IPS-20b (cell line): ENCODE results near the gene LBP.
"Not testable (repeated sequence)": the region's sequence is repeated elsewhere in the genome, so short reads cannot be mapped to it uniquely, and the experiment has no call there.

Source experiments
- H3K27ac ChIP-seq: one replicate; pipeline ENCODE4 v1.5.1; 2013; ENCODE audit warnings: low read length
- H3K27me3 ChIP-seq: 2 replicates; pipeline ENCODE4 v1.6.1; 2013; ENCODE audit warnings: mild to moderate bottlenecking, low read length, inconsistent platforms; ENCODE audit not compliant: insufficient read depth
- H3K36me3 ChIP-seq: 2 replicates; pipeline ENCODE4 v1.6.1; 2013; ENCODE audit warnings: low read depth, mild to moderate bottlenecking, inconsistent platforms, low read length, moderate library complexity; ENCODE audit not compliant: insufficient read depth
- H3K4me1 ChIP-seq: 2 replicates; pipeline ENCODE4 v1.6.1; 2013; ENCODE audit warnings: mild to moderate bottlenecking, control low read depth, inconsistent platforms, low read length, moderate library complexity; ENCODE audit not compliant: insufficient read depth
- H3K4me3 ChIP-seq: 2 replicates; pipeline ENCODE4 v1.5.1; 2013; ENCODE audit warnings: mild to moderate bottlenecking, low read length, inconsistent platforms
- H3K9ac ChIP-seq: 2 replicates; pipeline ENCODE4 v1.6.1; 2013; ENCODE audit warnings: low read depth, mild to moderate bottlenecking, inconsistent platforms, low read length, moderate library complexity
- H3K9me3 ChIP-seq: 2 replicates; pipeline ENCODE4 v1.6.1; 2013; ENCODE audit warnings: mild to moderate bottlenecking, low read depth, low read length, inconsistent platforms; ENCODE audit not compliant: insufficient read depth

LBP gene

GRCh38 chr20:38406476-38406875, 60.2 kb downstream of the LBP start:
- no peak overlapping the region for H3K9ac ChIP-seq
- no peaks in the 10 kb centered on the region for H3K36me3 ChIP-seq
- H3K9me3 ChIP-seq = peaks cover 8% of the 10 kb centered on the region

GRCh38 chr20:38407321-38407720, 61.0 kb downstream of the LBP start:
- peaks cover 8% of the 10 kb centered on the region for H3K9me3 ChIP-seq
- H3K4me3 ChIP-seq = no peak overlapping the region
- no peaks in the 10 kb centered on the region for H3K27me3 ChIP-seq
- H3K36me3 ChIP-seq = 0 out of 2 replicates have a peak, but pooled peaks cover 5% of the 10 kb centered on the region
- H3K4me1 ChIP-seq = no peaks in the 10 kb centered on the region
- H3K9ac ChIP-seq = no peak overlapping the region
- H3K27ac ChIP-seq = no peak overlapping the region

More at GRCh38 chr20:38406476-38406875, 60.2 kb downstream of the LBP start:
- Histone ChIP-seq H3K4me1 (no peaks in the 10 kb centered on the region), H3K27me3 (no peaks in the 10 kb centered on the region), H3K27ac (no peak overlapping the region), H3K4me3 (no peak overlapping the region)

- not testable (repeated sequence) for H3K9me3 ChIP-seq, H3K9ac ChIP-seq, H3K27me3 ChIP-seq, H3K4me3 ChIP-seq, H3K27ac ChIP-seq, H3K36me3 ChIP-seq, H3K4me1 ChIP-seq
Measured at GRCh38 chr20:38407822-38408221, 61.5 kb downstream of the LBP start.

- no peak overlapping the region for H3K4me3 ChIP-seq
- no peaks in the 10 kb centered on the region for H3K9me3 ChIP-seq
- H3K27ac ChIP-seq = no peak overlapping the region
- H3K4me1 ChIP-seq = peaks cover 10% of the 10 kb centered on the region; the same call in 1 of the 2 replicates
- H3K27me3 ChIP-seq = no peaks in the 10 kb centered on the region
- H3K36me3 ChIP-seq = peaks cover 29% of the 10 kb centered on the region
- no peak overlapping the region for H3K9ac ChIP-seq
Measured at GRCh38 chr20:38412877-38413577, 66.7 kb downstream of the LBP start.

- no peaks in the 10 kb centered on the region for H3K27me3 ChIP-seq
- H3K4me1 ChIP-seq = peaks cover 10% of the 10 kb centered on the region; the same call in 1 of the 2 replicates
- H3K9ac ChIP-seq = no peak overlapping the region
- peaks cover 48% of the 10 kb centered on the region for H3K36me3 ChIP-seq
- no peak overlapping the region for H3K27ac ChIP-seq
- no peak overlapping the region for H3K4me3 ChIP-seq
- no peaks in the 10 kb centered on the region for H3K9me3 ChIP-seq
Measured at GRCh38 chr20:38414769-38415450, 68.6 kb downstream of the LBP start.

- H3K36me3 ChIP-seq = peaks cover 71% of the 10 kb centered on the region
- no peak overlapping the region for H3K4me3 ChIP-seq
- no peaks in the 10 kb centered on the region for H3K27me3 ChIP-seq
- H3K4me1 ChIP-seq = peaks cover 10% of the 10 kb centered on the region; the same call in 1 of the 2 replicates
- H3K27ac ChIP-seq = no peak overlapping the region
- H3K9ac ChIP-seq = no peak overlapping the region
- no peaks in the 10 kb centered on the region for H3K9me3 ChIP-seq
Measured at GRCh38 chr20:38418509-38419204, 72.4 kb downstream of the LBP start.

GRCh38 chr20:38420388-38421085, 74.3 kb downstream of the LBP start:
- peaks cover 82% of the 10 kb centered on the region for H3K36me3 ChIP-seq
- no peaks in the 10 kb centered on the region for H3K9me3 ChIP-seq
- H3K27me3 ChIP-seq = no peaks in the 10 kb centered on the region
- no peak overlapping the region for H3K4me3 ChIP-seq
- peaks cover 10% of the 10 kb centered on the region; the same call in 1 of the 2 replicates for H3K4me1 ChIP-seq
- H3K9ac ChIP-seq = no peak overlapping the region
- H3K27ac ChIP-seq = no peak overlapping the region

- H3K4me1 ChIP-seq = 0 out of 2 replicates have a peak, but pooled peaks cover 3% of the 10 kb centered on the region
Measured at GRCh38 chr20:38421915-38422314, 75.6 kb downstream of the LBP start.

GRCh38 chr20:38423541-38423940, 77.3 kb downstream of the LBP start:
- no peaks in the 10 kb centered on the region for H3K27me3 ChIP-seq
- H3K4me3 ChIP-seq = no peak overlapping the region
- H3K9ac ChIP-seq = no peak overlapping the region
- H3K9me3 ChIP-seq = no peaks in the 10 kb centered on the region
- H3K4me1 ChIP-seq = no peaks in the 10 kb centered on the region
- peaks cover 99% of the 10 kb centered on the region for H3K36me3 ChIP-seq
- no peak overlapping the region for H3K27ac ChIP-seq

More at GRCh38 chr20:38421915-38422314, 75.6 kb downstream of the LBP start:
- Histone ChIP-seq H3K27me3 (no peaks in the 10 kb centered on the region), H3K4me3 (no peak overlapping the region), H3K9ac (no peak overlapping the region), H3K36me3 (peaks cover 94% of the 10 kb centered on the region), H3K9me3 (no peaks in the 10 kb centered on the region), H3K27ac (no peak overlapping the region)

GRCh38 chr20:38424401-38424800, 78.1 kb downstream of the LBP start:
- H3K27ac ChIP-seq = no peak overlapping the region

More at GRCh38 chr20:38424401-38424800, 78.1 kb downstream of the LBP start:
- H3K9me3 ChIP-seq = no peaks in the 10 kb centered on the region
- peaks cover 99% of the 10 kb centered on the region for H3K36me3 ChIP-seq
- H3K4me3 ChIP-seq = no peak overlapping the region
- no peaks in the 10 kb centered on the region for H3K27me3 ChIP-seq
- no peak overlapping the region for H3K9ac ChIP-seq
- no peaks in the 10 kb centered on the region for H3K4me1 ChIP-seq
